Esophagus squamous epithelium (tissue), 4 donors: ENCODE results near the gene SYTL1.

Source experiments
- CTCF ChIP-seq, 6 experiments: fragments of 450-650 bp in 4 of 6; fragments of 200-600 bp in 2 of 6; sonication (generic) in 2 of 6; IDR thresholded peaks; one replicate each; pipeline ENCODE4 v1.5.1; 2016 to 2019; ENCODE audit warnings: antibody characterized with exemption in 6 of 6, mild to moderate bottlenecking in 4 of 6, moderate library complexity in 4 of 6
- POLR2A ChIP-seq, 4 donors: fragments of 450-650 bp; IDR thresholded peaks; one replicate each; pipeline ENCODE4 v1.6.1; 2017; ENCODE audit warnings: antibody characterized with exemption in 4 of 4, mild to moderate bottlenecking in 4 of 4, moderate library complexity in 3 of 4

- TF ChIP-seq CTCF (IDR thresholded peaks at IDR 0.05) (no peak), POLR2A (IDR thresholded peaks at IDR 0.05) (no peak)
Measured at GRCh38 chr1:27339213-27339612, 2.6 kb upstream of the SYTL1 start.
